Measurements from ENCODE around the gene HILPDA.
"Not testable (repeated sequence)": the region's sequence is repeated elsewhere in the genome, so short reads cannot be mapped to it uniquely, and the experiment has no call there.

HILPDA gene

DNA sequence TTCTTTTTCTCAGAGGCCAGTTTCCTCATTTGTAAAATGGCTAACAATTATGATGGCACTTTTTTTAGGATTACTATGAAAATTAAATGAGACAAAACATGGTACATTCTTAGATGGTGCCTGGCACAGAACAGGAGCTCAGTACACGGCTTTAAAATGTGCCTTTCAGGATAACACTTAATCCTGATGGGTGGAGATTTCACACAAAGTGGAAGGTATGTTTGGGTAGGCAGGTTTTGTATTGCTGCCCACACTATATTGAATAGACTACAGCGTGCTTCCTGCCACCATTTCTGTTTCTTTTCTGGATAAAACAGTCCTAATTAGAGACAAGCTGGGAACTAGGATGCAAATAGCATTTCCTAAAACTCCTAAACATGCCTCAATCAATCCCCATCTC is 23.9 kb upstream of the HILPDA start:
- DNase-seq (ENCODE audit: low read depth): no peak

DNA sequence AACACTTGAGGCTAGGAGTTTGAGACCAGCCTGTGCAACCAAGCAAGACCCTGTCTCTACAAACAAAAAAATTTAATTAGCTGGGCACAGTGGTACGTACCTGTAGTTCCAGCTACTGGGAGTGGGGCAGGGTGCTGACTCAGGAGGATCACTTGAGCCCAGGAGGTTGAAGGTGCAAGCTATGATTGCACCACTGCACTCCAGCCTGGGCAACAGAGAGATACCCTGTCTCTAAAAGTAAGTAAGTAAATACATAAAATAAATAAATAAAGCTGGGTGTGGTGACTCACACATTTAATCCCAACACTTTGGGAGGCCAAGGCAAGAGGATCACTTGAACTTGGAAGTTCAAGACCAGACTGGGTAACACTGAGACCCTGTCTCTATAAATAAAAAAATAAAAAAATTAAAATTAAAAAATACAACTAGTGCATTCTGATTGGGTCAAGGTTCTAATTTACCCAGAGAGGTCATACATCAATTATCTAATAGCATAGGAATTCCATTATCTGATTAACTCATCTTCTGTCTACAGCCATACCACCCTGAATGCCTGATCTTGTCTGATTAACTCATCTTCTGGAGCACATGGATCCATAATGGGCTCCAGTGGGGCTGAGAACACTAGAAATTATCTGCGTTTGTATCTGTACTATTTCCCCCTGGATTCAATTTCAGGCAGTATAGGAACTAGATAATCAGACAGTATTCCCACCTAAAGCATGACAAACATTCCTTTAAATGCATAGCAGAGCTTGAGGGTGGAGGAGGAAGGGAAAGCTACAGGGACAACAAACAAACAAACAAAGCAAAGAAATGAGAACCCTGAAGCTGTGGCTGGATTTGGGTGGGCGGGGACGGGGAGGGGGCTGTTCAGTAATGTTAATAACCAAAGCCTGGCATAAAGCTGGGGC is 21.0 kb upstream of the HILPDA start:
- no peak for DNase-seq (ENCODE audit: low read depth)

DNA sequence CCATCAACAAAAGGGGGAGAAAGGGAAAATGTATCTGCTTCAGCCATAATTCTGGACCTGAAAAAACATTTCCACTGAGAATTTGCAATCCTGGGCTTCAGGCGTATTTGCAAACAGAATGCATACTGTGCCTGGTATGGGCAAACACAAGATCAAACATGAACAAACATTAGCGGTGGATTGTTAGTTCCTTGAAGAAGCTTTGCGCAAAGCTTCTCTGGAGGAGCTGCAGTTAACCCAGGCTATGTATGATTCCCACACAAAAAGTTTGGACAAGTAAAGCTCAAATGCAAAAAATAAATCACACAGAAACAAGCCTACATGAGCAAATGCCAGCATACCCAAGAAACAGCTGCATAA is 20.4 kb upstream of the HILPDA start:
- DNase-seq (ENCODE audit: low read depth): no peak

DNA sequence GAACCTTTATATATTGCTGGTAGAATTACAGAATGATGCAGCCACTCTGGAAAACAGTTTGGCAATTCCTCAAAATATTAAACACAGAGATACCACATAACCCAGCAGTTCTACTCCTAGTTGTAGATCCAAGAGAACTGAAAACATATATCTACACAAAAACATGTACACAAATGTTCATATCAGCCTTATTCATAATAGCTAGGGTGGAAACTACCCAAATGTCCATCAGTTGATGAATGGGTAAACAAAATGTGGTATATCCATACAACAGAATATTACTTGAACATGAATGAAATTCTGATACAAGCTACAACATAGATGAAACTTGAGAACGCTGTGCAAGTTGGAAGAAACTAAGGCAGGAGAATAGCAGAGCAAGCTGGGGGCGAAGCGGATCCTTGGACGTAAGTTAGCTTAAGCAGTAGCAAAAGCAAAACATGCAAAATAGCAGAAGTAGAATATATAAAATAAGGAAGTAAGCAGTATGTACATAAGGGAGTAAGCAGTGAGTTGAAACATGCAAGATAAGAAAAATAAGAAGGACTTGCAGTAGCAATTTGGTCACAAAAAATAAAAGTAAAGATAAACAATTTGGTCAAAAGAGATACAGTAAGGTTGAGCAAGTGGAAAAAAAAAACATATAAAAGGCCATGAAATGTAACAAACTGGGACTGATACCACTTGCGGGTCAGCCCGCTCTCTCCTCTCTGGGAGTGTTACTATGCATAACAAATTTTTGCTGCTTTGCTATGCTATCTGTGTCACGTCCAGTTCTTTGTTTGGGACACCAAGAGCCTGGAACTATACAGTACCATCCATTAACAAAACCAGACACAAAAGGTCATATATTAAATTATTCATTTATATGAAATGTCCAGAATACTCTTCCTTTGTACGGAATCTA is 18.0 kb upstream of the HILPDA start:
- DNase-seq (ENCODE audit: low read depth): no peak

DNA sequence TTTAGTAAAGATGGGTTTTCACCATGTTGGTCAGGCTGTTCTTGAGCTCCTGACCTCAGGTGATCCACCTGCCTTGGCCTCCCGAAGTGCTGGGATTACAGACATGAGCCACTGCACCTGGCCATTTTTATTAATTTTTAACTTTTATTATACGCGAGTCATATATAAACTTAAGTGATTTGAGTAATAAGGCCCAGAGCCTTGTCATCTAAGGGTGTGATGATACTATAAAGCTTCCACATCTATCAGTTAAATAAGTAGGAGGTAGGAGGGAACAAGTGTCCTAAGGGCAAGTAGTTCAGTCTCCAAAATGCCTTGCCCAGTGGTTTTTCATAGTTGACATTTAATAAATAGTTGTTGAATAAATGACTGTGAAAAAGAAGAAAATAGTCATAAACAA is 13.3 kb upstream of the HILPDA start:
- no peak for DNase-seq (ENCODE audit: low read depth)

DNA sequence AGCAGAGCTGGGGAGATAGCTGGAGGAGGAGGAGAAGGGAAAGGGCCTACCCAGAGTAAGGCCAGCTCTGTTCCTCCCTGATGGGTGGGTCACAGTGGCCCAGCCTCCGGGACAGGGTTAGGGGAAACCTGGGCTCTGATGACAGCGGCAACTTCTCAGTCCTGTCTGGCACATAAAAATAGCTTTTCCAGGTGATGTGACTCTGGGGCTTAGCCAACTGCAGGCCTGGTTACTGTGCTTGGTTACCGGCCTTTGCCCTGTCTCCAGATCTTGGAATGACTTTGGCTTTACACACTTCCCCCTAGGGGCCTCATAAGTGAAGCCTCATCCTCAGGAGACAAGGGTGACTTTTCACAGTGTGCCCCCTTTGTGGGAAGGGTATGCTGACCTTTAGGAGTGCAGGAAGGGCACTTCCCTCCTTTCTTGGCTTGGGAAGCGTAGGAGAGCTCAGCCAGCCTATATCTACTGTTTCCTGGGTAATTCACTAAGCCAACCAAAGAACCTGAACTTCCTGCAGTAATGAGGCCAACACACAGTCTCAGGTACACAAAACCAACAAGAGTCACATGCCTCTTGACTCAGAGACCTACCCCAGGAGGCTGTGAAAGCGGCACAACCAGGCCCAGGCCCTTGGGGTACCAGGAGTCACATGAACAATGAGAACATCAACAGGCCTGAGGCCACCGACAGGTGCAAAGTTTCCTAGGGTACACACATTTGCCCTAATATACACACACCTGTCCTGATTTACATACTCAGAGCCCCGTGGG is 11.7 kb upstream of the HILPDA start:
- no peak for DNase-seq (ENCODE audit: low read depth)

DNA sequence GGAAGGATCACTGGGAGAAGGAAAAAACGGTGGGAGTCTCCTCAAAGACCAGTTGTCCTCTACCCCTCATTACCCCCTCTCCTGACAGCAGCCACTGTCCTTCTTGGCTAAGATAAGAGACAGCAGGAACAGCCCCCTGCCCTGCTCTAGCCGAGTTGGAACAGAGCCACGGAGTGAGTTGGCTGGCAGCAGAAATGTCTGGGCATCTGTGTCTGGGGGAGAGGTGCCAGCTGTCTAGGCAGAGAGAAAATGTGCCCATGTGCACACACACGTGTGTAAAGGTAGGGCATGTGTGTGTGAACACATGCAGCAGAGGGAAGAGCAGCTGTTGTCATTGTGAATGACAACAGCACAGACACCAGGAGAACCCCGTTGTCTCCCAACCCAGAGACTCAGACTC is 9.4 kb upstream of the HILPDA start:
- DNase-seq (ENCODE audit: low read depth): no peak

DNA sequence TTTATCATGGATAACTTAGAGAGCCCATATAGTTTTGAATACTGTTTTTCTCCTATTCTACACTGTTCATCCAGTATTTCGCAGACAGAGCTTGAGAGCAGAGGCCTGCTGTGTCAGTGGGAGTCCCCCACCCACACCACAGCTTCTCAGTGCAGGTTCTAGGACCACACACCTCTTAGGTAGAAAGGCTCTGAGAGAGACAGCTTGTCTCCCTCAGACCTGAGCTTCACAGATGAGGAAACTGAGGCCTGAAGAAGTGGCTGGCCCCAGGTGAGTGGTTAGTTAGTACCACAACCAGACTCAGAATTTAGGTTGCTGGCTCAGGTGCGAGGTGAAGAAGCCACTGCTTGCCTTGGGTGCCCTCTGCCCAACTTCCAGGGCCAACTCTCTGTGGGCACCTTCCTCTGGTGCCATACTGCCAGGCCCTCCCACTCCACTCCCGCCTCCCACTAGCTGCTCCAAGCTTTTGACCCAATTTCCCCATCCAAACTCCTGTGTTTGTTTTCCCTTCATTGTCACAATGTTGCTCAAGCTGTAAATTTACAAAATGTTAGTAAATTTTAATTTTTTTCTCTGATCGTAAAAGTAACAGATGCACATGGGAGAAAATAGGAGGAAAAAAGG is 7.6 kb upstream of the HILPDA start:
- no peak for DNase-seq (ENCODE audit: low read depth)

DNA sequence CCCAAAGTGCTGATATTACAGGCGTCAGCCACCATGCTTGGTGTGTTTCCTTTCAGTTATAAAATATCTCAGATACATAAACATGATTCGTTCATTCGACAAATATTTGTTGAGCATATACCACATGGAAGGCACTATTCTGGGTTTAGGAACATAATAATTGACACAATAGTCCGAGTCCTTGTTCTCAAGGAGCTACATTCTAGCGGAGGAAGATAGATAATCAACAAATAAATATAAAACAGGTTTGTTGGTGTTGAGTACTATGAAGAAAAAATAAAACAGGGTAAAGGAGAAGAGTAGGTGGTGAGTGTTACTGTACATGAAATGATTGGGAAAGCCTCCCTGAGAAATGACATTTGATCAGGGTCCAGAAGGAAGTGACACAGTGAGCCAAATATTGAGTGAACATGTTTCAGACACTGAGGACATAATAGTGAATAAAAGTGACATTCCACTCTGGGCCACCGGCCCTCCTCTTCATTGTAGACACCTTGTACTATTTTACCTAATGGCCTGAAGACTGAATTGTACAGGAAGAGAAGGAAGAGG is 6.9 kb upstream of the HILPDA start:
- no peak for DNase-seq (ENCODE audit: low read depth)

DNA sequence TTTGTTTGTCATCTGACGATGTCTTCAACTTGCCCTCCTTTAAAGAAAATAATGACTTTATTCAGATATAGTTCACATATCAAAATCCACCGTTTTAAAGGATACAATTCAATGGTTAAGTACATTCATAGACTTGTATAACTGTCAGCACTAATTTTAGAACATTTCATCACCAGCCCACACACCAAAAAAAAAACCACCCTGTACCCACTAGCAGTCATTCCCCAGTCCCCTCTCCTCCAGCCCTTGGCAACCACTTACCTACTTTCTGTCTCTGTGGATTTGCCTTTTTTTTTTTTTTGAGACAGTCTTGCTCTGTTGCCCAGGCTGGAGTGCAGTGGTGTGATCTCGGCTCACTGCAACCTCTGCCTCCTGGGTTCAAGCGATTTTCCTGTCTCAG is 5.3 kb upstream of the HILPDA start:
- DNase-seq (ENCODE audit: low read depth): no peak

DNA sequence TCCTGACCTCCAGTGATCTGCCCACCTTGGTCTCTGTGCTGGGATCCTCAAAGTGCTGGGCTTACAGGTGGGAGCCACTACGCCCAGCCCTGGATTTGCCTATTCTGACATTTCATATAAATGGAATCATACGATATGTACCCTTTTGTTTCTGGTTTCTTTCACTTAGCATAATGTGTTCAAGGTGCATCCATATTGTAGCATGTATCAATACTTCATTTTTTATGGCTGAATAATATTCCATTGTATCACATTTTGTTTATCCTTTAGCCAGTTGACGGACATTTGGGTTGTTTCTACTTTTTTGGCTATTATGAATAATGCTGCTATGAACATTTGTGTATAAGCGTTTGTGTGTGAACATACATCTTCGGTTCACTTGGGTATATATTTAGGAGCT is 4.8 kb upstream of the HILPDA start:
- no peak for DNase-seq (ENCODE audit: low read depth)

DNA sequence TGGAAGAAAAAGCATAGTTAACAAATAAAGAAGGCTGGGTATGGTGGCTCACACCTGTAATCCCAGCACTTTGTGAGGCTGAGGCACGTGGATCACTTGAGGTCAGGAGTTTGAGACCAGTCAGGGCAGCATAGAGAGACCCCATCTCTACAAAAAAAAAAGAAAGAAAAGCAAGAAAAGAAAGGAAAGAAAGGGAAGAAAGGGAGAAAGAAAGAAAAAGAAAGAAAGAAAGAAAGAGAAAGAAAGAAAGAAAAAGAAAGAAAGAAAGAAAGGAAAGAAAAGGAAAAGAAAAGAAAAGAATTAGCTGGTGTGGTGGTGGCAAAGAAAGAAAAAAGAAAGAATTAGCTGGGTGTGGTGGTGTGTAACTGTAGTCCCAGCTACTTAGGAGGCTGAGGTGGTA is 3.1 kb upstream of the HILPDA start:
- DNase-seq (ENCODE audit: low read depth): no peak

DNA sequence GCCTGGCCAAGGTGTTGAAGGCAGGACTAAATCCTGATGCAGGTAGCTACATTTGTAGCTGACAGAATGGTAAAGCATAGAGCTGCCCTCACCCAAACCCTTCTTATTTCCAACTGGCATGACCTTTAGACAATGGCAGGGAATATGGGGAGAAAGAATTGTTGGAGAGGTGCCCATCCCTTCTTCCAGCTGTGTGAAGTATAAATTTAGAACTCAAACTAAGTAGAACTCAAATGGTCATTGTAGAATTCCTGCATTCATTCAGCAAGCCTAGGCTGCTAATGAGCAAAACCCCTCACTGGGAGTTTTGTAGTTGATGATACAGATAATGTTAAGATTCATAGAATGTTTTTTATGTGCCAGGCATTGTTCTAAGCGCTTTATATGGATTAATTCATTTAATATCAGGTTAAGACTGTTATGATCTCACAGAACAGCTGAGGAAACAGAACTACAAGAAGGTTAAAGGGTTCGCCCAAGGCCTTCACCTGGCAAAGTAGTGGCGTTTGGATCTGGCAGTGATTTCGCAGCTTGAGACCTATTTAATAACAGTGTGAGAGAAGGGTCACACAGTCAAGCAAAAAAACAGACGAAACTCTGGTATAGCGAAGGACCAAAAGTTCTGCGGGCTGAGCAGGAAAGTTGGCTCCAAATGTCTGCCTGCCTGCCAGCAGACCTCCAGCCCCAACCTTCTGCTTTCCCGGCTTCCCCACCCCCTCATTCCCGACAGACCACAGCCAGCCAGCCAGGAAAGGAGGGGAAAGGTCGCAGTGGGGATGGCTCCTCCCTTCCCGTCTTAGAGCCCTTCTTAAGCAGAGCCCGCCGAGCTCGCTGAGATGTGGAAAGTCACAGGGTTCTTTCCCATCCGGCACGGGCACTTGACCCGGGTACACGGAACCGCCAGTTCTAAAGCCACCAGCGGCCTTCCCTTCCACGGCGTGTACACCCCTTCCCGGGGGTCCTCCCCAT is 1.6 kb upstream of the HILPDA start:
- peak; percentile 87 for DNase-seq (ENCODE audit: low read depth)

DNA sequence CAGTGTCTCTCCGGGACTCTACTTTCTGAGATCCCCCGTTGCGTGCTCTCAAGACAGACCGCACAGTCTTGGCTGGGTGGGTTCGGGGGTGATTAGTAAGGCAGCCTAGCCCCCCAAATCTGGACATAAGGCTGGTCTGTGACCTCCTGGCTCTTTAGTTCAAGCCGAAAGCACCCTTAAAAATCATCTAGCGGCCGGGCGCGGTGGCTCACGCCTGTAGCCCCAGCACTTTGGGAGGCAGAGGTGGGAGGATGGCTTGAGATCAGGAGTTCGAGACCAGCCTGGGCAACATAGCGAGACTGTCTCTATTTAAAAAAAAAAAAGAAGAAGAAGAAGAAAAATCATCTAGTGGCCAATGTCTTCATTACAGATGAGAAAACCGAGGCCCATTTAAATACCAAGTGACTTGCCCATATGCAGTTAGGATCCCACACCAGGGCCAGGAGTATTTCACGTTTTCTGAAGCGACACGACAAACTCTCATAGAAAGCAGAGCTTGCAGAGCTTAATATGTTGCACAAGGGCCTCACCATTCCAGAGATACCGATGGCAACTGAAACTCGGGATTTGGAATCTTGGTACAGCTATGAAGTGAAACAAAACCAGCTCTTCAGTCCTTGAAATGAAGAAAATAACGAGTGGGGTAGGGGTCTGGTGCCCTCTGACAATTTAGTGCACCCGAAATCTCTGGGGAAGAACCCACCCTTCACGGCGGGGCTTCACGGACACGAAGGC is 703 bp upstream of the HILPDA start:
- no peak for DNase-seq (ENCODE audit: low read depth)

DNA sequence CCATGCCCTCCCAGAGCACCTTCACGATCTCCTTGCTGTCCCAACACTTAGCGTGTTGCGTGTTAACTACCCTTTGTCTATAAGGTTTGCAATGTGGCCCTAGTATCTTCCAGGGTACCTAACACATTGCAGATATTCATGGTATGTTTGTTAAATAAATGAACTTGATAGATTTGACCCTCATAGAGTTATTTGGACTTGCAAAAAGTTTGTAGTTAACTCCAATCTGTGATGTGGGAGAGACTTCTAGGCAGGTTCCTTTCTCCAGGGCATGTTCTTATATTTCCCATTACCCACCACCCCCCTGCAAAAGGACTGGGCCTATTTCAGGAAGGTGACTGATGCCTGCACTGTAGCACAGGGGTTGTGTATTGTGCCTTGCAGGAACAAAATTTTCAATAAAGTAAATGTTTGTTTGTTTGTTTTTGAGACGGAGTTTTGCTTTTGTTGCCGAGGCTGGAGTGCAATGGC is 612 bp downstream of the HILPDA start:
- no peak for DNase-seq (ENCODE audit: low read depth)

DNA sequence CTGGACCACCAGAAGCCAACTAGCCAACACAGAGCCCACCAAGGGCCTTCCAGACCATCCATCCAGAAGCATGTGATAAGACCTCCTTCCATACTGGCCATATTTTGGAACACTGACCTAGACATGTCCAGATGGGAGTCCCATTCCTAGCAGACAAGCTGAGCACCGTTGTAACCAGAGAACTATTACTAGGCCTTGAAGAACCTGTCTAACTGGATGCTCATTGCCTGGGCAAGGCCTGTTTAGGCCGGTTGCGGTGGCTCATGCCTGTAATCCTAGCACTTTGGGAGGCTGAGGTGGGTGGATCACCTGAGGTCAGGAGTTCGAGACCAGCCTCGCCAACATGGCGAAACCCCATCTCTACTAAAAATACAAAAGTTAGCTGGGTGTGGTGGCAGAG is 1.7 kb downstream of the HILPDA start:
- not testable (repeated sequence) for DNase-seq (ENCODE audit: low read depth)

DNA sequence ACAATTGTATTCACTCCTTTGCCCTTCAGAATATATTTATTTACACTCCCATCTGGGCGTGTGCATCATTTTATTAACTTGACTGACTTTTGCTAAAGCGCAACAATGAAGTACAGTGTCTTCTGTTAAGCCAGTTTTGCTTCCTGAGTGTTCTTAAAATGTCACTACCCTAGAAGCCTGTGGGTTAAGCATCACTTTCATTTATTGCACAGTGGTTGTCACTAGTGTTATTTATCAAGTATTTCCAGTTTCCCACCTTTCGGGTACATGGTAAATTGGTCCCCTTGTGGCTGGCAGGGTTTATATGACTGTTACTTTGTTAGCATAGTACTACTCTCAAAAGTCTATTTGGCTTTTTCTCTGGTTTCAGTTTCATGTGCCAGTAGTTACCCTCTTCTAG is 3.3 kb downstream of the HILPDA start:
- DNase-seq (ENCODE audit: low read depth): no peak

DNA sequence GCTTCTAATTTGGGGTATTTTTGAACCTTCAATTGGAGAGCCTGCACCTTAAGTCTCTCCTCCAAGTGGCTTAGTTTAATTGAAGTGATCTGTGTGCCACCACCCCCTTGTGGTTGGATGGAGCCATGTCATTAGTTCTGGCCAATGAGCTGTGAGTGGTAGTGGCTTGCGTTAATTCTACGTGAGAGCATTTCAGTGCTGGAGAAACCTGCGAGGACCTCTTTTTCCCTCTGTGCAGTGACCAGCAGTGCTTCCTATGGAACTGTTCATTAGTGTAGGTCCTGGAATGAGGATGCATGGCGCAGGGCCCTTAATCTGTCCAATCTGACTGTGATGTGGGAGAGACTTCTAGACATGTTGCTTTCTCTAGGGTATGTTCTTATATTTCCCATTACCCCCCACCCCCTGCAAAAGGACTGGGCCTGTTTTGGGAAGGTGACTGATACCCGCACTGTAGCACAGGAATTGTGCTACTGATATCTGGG is 3.8 kb downstream of the HILPDA start:
- peak; percentile 60 for DNase-seq (ENCODE audit: low read depth)

DNA sequence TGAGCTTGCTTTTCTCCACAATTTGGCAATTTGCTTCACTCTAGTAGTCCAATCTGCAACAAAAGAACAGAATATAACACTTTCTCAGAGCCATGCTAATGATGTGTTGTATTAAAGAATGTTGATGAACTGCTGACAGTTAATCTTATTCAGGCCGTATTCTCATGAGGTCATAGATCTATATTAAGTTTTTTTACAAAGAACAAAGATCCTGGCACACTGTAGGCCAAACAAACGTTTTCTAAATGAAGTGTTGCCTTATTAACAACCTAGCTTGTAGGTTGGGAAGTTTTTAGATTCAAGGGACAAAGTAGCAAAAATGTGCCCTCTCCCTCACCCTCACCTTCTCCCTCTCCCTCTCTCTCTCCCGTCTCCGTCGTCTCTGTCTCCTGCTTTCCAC is 6.8 kb downstream of the HILPDA start:
- DNase-seq (ENCODE audit: low read depth): no peak

All from fibroblast of the conjunctiva (primary cell).